Activated naive CD4-positive, alpha-beta T cell treated with anti-CD3 and anti-CD28 coated beads for 36 hours (primary cell): Measurements from ENCODE around the gene UBE2L5. TPM values are rescaled to one million over a fixed set of nuclear protein-coding genes. Genes with fewer than 3 reads are reported as not detected.
A peak's percentile ranks its signal among the peaks of the same experiment; 100 is the strongest.
"Not testable (repeated sequence)": the region's sequence is repeated elsewhere in the genome, so short reads cannot be mapped to it uniquely, and the experiment has no call there.

Experiments
- CTCF ChIA-PET: fragments of 350-600 bp; sonication (Branson Sonifier 250); formaldehyde crosslinking; loops from one replicate; lab custom pipeline; 2021; ENCODE audit warnings: antibody characterized with exemption; lab: Charles Lee
- DNase-seq: peaks from one replicate; pipeline ENCODE4 v3.0.0-alpha.2; 2020
- H3K27ac Mint-ChIP-seq: one replicate; pipeline ENCODE4 v1.8.0; 2021; ENCODE audit warnings: mild to moderate bottlenecking, mixed read lengths
- H3K27me3 Mint-ChIP-seq: one replicate; pipeline ENCODE4 v1.8.0; 2021; ENCODE audit warnings: low read depth, mixed read lengths
- H3K36me3 Mint-ChIP-seq: one replicate; pipeline ENCODE4 v1.8.0; 2021; ENCODE audit warnings: low read depth, mixed read lengths
- H3K4me1 Mint-ChIP-seq: one replicate; pipeline ENCODE4 v1.8.0; 2021; ENCODE audit warnings: low read depth, mixed read lengths
- H3K4me3 Mint-ChIP-seq: one replicate; pipeline ENCODE4 v1.8.0; 2021; ENCODE audit warnings: mild to moderate bottlenecking, moderate library complexity, mixed read lengths
- H3K9me3 Mint-ChIP-seq: one replicate; pipeline ENCODE4 v1.8.0; 2021; ENCODE audit warnings: mixed read lengths
- intact Hi-C: fragments of 100-400 bp; cut with micrococcal nuclease; formaldehyde crosslinking; loops from one replicate; pipeline ENCODE4 v1.15.1; 2023
- total RNA-seq, 2 experiments: library from RNA; stranded (reverse); gene quantifications; one replicate each; pipeline ENCODE4 v1.2.3, GENCODE V29; 2021

The UBE2L5 gene
- total RNA-seq, 2 experiments from 2014 or later = not detected

- peaks cover 6% of the 10 kb centered on the region for H3K27me3 Mint-ChIP-seq
- no peak for DNase-seq
- no peaks in the 10 kb centered on the region for H3K9me3 Mint-ChIP-seq
- peaks cover 7% of the 10 kb centered on the region for H3K4me1 Mint-ChIP-seq
- CTCF ChIA-PET = interaction anchor here (0.6 to 1.0 kb wide), 2 partner anchors 36 to 222 kb away, joined by 4 to 5 read pairs; no protein-coding TSS in a partner anchor
- peak overlapping the region; percentile 59 for H3K27ac Mint-ChIP-seq
- intact Hi-C loops = no loop called here
- no peak overlapping the region for H3K4me3 Mint-ChIP-seq
- H3K36me3 Mint-ChIP-seq = no peaks in the 10 kb centered on the region
Observed at GRCh38 chr13:30450066-30450465, 27.8 kb downstream of the UBE2L5 start.

GRCh38 chr13:30451476-30451875 lies 29.2 kb downstream of the UBE2L5 start:
- H3K9me3 Mint-ChIP-seq, DNase-seq, H3K4me3 Mint-ChIP-seq, H3K27ac Mint-ChIP-seq, H3K27me3 Mint-ChIP-seq, intact Hi-C loops, H3K36me3 Mint-ChIP-seq, H3K4me1 Mint-ChIP-seq, CTCF ChIA-PET: not testable (repeated sequence)

DNA sequence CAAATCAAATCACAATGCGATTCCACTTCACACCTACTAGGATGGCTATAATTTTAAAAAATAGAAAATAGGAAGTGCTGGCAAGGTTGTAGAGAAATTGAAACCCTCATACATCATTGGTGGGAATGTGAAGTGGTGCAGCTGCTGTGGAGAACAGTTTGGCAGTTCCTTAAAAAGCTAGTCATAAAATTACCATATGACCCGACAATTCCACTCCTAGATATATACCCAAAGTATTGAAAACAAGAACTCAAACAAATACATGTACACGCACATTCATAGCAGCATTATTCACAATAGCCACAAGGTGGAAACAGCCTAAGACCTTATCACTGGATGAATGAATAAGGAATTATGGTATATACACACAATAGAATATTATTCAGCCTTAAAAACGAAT lies 31.4 kb downstream of the UBE2L5 start:
- Mint-ChIP-seq H3K27ac (no peak overlapping the region), H3K9me3 (no peaks in the 10 kb centered on the region), H3K4me1 (peaks cover 6% of the 10 kb centered on the region), H3K4me3 (no peak overlapping the region), H3K36me3 (peaks cover 2% of the 10 kb centered on the region), H3K27me3 (no peaks in the 10 kb centered on the region)
- intact Hi-C loops = no loop called here
- no peak for DNase-seq
- CTCF ChIA-PET = interaction anchor here (0.9 to 1.1 kb wide), 3 partner anchors 9 to 79 kb away, joined by 3 read pairs; no protein-coding TSS in a partner anchor

DNA sequence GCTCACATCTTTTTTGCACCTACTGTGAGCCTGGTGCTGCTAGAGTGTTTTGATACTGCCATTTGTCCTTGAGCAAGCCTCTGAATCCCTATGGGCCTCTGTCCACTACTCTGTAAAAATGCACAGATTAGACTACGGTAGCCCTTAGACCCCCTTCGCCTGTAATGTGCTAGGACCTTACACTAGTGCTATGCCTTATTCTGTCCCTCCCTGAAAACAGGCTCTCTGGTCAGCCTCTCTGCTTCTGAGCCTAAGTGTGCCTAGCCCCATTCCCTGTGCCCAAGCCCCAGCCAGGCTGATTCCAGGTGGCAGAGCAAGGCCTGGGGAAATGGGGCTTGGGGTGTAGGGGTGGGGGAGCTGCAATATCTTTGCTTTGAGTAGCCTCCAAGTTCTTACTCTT lies 32.7 kb downstream of the UBE2L5 start:
- no peak for DNase-seq
- CTCF ChIA-PET = interaction anchor here (1.2 kb wide), 2 partner anchors 64 to 323 kb away, joined by 3 read pairs; no protein-coding TSS in a partner anchor
- Mint-ChIP-seq H3K36me3 (peaks cover 9% of the 10 kb centered on the region), H3K4me1 (peaks cover 9% of the 10 kb centered on the region), H3K9me3 (no peaks in the 10 kb centered on the region), H3K27ac (no peak overlapping the region), H3K27me3 (no peaks in the 10 kb centered on the region), H3K4me3 (no peak overlapping the region)
- intact Hi-C loops = no loop called here

DNA sequence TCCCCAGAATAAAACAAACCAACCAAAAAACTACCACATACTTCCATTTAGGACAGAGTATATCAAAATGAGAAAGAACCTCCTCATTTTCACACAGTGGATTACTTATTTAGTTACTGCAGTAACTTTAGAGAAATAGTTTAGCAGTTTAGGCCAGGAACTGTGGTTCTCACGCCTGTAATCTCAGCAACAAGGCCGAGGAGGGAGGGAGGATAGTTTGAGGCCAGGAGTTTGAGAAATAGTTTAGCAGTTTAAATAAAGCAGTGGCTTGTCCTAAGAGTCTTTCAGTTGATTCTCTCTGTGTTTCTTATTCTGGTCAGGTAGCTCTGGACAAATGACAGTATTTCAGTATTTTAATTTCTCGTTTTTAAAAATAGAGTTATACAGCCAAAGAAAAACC lies 34.0 kb downstream of the UBE2L5 start:
- H3K9me3 Mint-ChIP-seq = no peaks in the 10 kb centered on the region
- intact Hi-C loops = no loop called here
- H3K4me1 Mint-ChIP-seq = peaks cover 10% of the 10 kb centered on the region
- no peak overlapping the region for H3K4me3 Mint-ChIP-seq
- peak overlapping the region; percentile 14 for H3K27ac Mint-ChIP-seq
- DNase-seq = no peak
- peaks cover 10% of the 10 kb centered on the region for H3K36me3 Mint-ChIP-seq
- H3K27me3 Mint-ChIP-seq = no peaks in the 10 kb centered on the region
- CTCF ChIA-PET = interaction anchor here (0.9 kb wide), 1 partner anchor 28 kb away, joined by 6 read pairs; no protein-coding TSS in a partner anchor

DNA sequence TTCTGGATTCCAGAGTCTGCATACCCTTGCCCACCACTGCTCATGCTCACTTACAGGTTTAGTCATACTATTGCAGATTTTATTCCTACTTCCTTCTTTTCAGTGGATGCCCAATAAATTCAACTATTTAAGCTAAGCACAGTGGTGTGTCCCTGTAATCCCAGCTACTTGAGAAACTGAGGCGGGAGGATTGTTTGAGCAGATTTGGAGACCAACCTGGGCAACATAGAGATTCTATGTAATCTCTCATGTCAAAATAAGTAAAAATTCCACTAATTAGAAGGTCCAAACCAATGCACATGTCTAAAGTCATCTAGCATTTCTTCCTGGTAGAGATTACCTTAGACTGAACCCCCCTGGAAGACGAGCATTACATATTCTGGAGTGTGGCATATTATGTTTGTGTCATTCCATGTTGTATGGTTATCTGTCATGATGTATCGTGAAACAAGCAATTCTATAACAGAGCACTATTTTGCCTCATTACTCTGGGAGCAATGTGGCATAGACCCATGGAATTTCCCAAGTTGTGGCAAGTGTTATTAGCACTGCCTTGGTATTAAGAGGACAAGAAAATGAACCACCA lies 35.1 kb downstream of the UBE2L5 start:
- DNase-seq = no peak
- CTCF ChIA-PET = interaction anchor here (0.9 kb wide), 1 partner anchor 29 kb away, joined by 6 read pairs; no protein-coding TSS in a partner anchor
- Mint-ChIP-seq H3K27ac (no peak overlapping the region), H3K4me1 (peaks cover 17% of the 10 kb centered on the region), H3K4me3 (no peak overlapping the region), H3K36me3 (peaks cover 18% of the 10 kb centered on the region), H3K9me3 (no peaks in the 10 kb centered on the region), H3K27me3 (no peaks in the 10 kb centered on the region)
- intact Hi-C loops = no loop called here

GRCh38 chr13:30461279-30462066 lies 39.2 kb downstream of the UBE2L5 start:
- H3K4me1 Mint-ChIP-seq = peaks cover 23% of the 10 kb centered on the region
- not testable (repeated sequence) for H3K27me3 Mint-ChIP-seq, H3K9me3 Mint-ChIP-seq, H3K4me3 Mint-ChIP-seq, DNase-seq
- CTCF ChIA-PET = interaction anchor here (0.6 to 1.5 kb wide), 5 partner anchors 22 to 315 kb away, joined by 3 to 7 read pairs (median 5); no protein-coding TSS in a partner anchor
- H3K27ac Mint-ChIP-seq = peak overlapping the region; percentile 46
- intact Hi-C loops = loop anchor here (5.0 to 10.0 kb wide), 2 partner anchors 314 to 867 kb away; partner anchors contain the start of gene SLC7A1
- peaks cover 38% of the 10 kb centered on the region for H3K36me3 Mint-ChIP-seq

DNA sequence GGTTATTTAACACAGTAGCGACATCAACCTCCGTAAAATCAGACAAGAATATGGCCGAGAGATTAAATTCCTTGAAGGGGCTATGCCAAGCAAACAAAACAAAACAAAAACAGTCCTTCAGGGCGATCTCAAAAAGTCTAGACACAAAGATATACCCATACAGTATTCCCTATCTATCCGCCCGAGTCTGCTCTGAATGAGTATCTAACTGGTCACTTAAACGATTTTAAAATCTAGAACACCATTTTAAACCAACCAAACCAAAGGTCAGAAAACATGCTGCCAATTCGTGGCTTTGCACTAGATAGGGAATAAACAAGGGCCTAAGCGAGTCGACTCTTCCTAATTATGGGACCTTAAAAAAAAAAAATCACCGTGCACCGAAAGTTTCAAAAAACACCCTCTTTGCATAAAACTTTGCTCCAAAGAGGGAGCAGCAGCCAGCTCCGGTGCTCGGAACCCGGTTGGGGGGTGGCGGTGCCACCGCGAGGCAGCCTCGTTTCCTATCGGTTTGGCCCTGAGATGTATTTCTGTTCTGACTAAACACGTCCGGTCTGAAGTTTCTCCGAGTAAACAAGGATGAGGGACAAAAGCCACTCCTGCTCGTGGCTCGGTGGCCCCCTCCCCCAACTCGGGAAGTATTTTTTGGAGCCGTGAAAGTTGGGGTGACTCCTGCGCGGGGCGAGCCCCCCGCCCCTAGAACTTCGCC lies 41.6 kb downstream of the UBE2L5 start:
- peaks cover under 1% of the 10 kb centered on the region for H3K27me3 Mint-ChIP-seq
- intact Hi-C loops = loop anchor here (1.0 to 10.0 kb wide), 9 partner anchors 34 to 869 kb away; partner anchors contain the start of genes SLC7A1 and UBE2L5
- peaks cover 18% of the 10 kb centered on the region for H3K4me1 Mint-ChIP-seq
- peak; percentile 89 for DNase-seq
- CTCF ChIA-PET = interaction anchor here (0.6 kb wide), 1 partner anchor 153 kb away, joined by 5 read pairs; no protein-coding TSS in a partner anchor
- peak overlapping the region; percentile 98 for H3K27ac Mint-ChIP-seq
- no peaks in the 10 kb centered on the region for H3K9me3 Mint-ChIP-seq
- peaks cover 34% of the 10 kb centered on the region for H3K36me3 Mint-ChIP-seq
- peak overlapping the region; percentile 92 for H3K4me3 Mint-ChIP-seq

- H3K36me3 Mint-ChIP-seq = peaks cover 29% of the 10 kb centered on the region
- intact Hi-C loops = loop anchor here (1.0 to 10.0 kb wide), 9 partner anchors 34 to 870 kb away; partner anchors contain the start of genes SLC7A1 and UBE2L5
- H3K9me3 Mint-ChIP-seq = no peaks in the 10 kb centered on the region
- H3K27me3 Mint-ChIP-seq = peaks cover 3% of the 10 kb centered on the region
- DNase-seq = peak; percentile 73
- CTCF ChIA-PET = interaction anchor here (0.6 kb wide), 1 partner anchor 152 kb away, joined by 5 read pairs; no protein-coding TSS in a partner anchor
- peaks cover 15% of the 10 kb centered on the region for H3K4me1 Mint-ChIP-seq
- peak overlapping the region; percentile 98 for H3K27ac Mint-ChIP-seq
- H3K4me3 Mint-ChIP-seq = peak overlapping the region; percentile 92
Observed at GRCh38 chr13:30464496-30465342, 42.4 kb downstream of the UBE2L5 start.

GRCh38 chr13:30465343-30465592 lies 43.0 kb downstream of the UBE2L5 start:
- no peaks in the 10 kb centered on the region for H3K9me3 Mint-ChIP-seq
- peaks cover 29% of the 10 kb centered on the region for H3K36me3 Mint-ChIP-seq
- H3K4me1 Mint-ChIP-seq = peaks cover 15% of the 10 kb centered on the region
- no peak overlapping the region for H3K4me3 Mint-ChIP-seq
- H3K27ac Mint-ChIP-seq = no peak overlapping the region
- no peak for DNase-seq
- CTCF ChIA-PET = no interaction called here
- intact Hi-C loops = loop anchor here (2.0 to 10.0 kb wide), 2 partner anchors 338 to 870 kb away; partner anchors contain the start of gene SLC7A1
- peaks cover 3% of the 10 kb centered on the region for H3K27me3 Mint-ChIP-seq
